ENCODE data around the gene R3HDM2. TPM values are rescaled to one million over a fixed set of nuclear protein-coding genes. Genes with fewer than 3 reads are reported as not detected.

Gene R3HDM2
- total and polyA plus RNA-seq, 2 donors (not counting 1 experiment from before 2014, with no cell fraction given) = 104 to 129 TPM

- peaks cover 85 to 88% of the 10 kb centered on the region in 2 donors for H3K4me1 ChIP-seq (ENCODE audit: control insufficient read depth in 2 of 2, insufficient read depth in 2 of 2, low read length in 2 of 2)
- no peak overlapping the region for H3K27ac ChIP-seq (ENCODE audit: low read length in 2 of 2)
- peaks cover 0 to 99% (median 63%) of the 10 kb centered on the region in 4 experiments for H3K27me3 ChIP-seq (replicated peaks in 1 of 4; ENCODE audit: control extremely low read depth in 1 of 4, control insufficient read depth in 3 of 4, insufficient read depth in 4 of 4, low read length in 3 of 4)
- Mint-ChIP-seq H3K4me3 (no peak overlapping the region), H3K9me3 (ENCODE audit: insufficient read depth) (no peaks in the 10 kb centered on the region), H3K4me1 (peaks cover 76% of the 10 kb centered on the region), H3K27ac (no peak overlapping the region), H3K27me3 (peaks cover 64% of the 10 kb centered on the region)
- CTCF ChIA-PET = interaction anchor here (0.6 to 31.1 kb wide), 4 partner anchors 6 to 20 kb away, joined by 3 to 838 read pairs (median 184); partner anchors contain the start of gene NXPH4
- peaks cover 0 to 52% (median 0%) of the 10 kb centered on the region in 3 donors for H3K9me3 ChIP-seq (ENCODE audit: control extremely low read depth in 1 of 3, control insufficient read depth in 2 of 3, insufficient read depth in 1 of 3, low read length in 2 of 3)
- H3K9ac ChIP-seq (ENCODE audit: low read length) = no peak overlapping the region
- peaks cover 27% of the 10 kb centered on the region for H4K20me1 ChIP-seq (ENCODE audit: control insufficient read depth, insufficient read depth, low read length, poor library complexity, severe bottlenecking)
- H3K79me2 ChIP-seq (ENCODE audit: control insufficient read depth, insufficient read depth, low read length) = peaks cover 5% of the 10 kb centered on the region
- H3K36me3 ChIP-seq (replicated peaks in 1 of 2; ENCODE audit: control extremely low read depth in 1 of 2, control insufficient read depth in 1 of 2, extremely low read depth in 1 of 2, insufficient read depth in 2 of 2, low read length in 1 of 2) = no peaks in the 10 kb centered on the region
- DNase-seq (no peak), ATAC-seq (ENCODE audit: low read depth) (no peak)
- POLR2A ChIA-PET = interaction anchor here (0.6 to 7.5 kb wide), 3 partner anchors 9 to 242 kb away, joined by 3 to 89 read pairs (median 4); a partner anchor contains a TSS
- H3K4me3 ChIP-seq (ENCODE audit: control extremely low read depth in 1 of 5, extremely low read depth in 1 of 5, insufficient read depth in 1 of 5, low read depth in 2 of 5, low read length in 4 of 5) = no peak overlapping the region
- H3K4me2 ChIP-seq (replicated peaks; ENCODE audit: low read depth, low read length, poor library complexity, severe bottlenecking) = no peak overlapping the region
- TF ChIP-seq CTCF (IDR thresholded peaks at IDR 0.05) (no peak), EZH2 (IDR thresholded peaks at IDR 0.05; ENCODE audit: borderline replicate concordance, insufficient read depth, low read depth, low read length, poor library complexity, severe bottlenecking) (no peak)
- 38% methylated on average over 11 of the region's 13 CpGs for WGBS (ENCODE audit: insufficient coverage)
- no peak overlapping the region for H2AFZ ChIP-seq (ENCODE audit: insufficient read depth, low read depth, low read length, poor library complexity, severe bottlenecking)
- intact Hi-C loops (cut with micrococcal nuclease) = no loop called here
Measured at GRCh38 chr12:57222286-57223190, 208.3 kb downstream of the R3HDM2 start.

Data from B cell (primary cell).